ENCODE results near the gene GATAD2B. TPM values are rescaled to one million over a fixed set of nuclear protein-coding genes. Genes with fewer than 3 reads are reported as not detected.

Gene GATAD2B
- polyA plus RNA-seq, 1 experiment = 4.8 TPM

DNA sequence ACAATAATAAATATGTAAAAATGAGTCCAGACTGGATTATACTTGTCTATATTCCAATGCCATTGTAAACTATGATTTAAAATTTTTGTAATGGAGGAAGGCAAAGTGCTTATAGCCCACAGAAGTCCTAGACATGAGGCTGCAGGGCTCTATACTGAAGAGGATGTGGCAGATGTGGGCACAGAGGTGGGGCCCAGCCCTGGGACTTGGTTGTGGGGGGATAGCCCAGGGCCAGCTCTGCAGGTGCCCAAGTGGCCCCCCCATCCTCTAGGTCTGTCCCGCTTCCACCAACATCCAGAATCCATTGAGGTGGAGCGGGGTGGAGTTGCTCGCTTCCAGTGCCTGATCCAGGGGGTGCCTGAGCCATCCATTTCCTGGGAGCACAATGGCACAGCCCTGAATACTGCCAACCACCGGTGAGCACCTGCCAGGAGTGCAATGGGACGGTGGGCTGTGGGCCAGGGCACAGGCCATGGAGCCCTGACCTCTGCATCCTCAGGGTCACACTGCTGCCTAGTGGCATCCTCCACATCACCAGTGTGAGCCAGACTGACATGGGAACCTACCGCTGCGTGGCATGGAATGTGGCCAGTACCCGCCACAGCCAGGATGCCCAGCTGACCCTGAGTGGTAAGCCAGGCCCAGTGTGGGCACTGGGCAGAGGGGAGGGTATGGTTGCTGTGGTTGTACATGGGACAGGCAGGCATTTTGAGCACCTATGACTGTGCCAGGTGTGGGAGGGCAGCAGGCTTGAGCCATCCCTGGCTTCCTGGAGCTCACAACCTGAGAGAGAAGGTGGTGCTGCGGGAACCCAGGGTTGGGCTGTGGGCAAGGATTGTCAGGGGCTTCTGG, 126.6 kb downstream of the GATAD2B start:
- DNase-seq (ENCODE audit: low read depth, low spot score) = no peak
- POLR2A ChIA-PET = no interaction called here
- no peak overlapping the region for H3K4me3 ChIP-seq (ENCODE audit: low read depth, low read length)
- CTCF ChIA-PET = interaction anchor here (0.5 to 4.3 kb wide), 13 partner anchors 9 to 446 kb away, joined by 3 to 44 read pairs (median 4); partner anchors contain the start of genes DENND4B, NPR1 and RAB13
- no peak overlapping the region for H3K27ac ChIP-seq (ENCODE audit: low read depth, low read length)
- H3K9me3 ChIP-seq (ENCODE audit: control insufficient read depth, insufficient read depth, low read length) = peaks cover 4% of the 10 kb centered on the region; the same call in 1 of the 2 replicates
- no peaks in the 10 kb centered on the region for H3K27me3 ChIP-seq (ENCODE audit: control insufficient read depth, insufficient read depth, low read length)
- TF ChIP-seq, protein P1, sequence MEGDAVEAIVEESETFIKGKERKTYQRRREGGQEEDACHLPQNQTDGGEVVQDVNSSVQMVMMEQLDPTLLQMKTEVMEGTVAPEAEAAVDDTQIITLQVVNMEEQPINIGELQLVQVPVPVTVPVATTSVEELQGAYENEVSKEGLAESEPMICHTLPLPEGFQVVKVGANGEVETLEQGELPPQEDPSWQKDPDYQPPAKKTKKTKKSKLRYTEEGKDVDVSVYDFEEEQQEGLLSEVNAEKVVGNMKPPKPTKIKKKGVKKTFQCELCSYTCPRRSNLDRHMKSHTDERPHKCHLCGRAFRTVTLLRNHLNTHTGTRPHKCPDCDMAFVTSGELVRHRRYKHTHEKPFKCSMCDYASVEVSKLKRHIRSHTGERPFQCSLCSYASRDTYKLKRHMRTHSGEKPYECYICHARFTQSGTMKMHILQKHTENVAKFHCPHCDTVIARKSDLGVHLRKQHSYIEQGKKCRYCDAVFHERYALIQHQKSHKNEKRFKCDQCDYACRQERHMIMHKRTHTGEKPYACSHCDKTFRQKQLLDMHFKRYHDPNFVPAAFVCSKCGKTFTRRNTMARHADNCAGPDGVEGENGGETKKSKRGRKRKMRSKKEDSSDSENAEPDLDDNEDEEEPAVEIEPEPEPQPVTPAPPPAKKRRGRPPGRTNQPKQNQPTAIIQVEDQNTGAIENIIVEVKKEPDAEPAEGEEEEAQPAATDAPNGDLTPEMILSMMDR (IDR thresholded peaks at IDR 0.05; ENCODE audit: low read depth, low read length) = no peak

DNA sequence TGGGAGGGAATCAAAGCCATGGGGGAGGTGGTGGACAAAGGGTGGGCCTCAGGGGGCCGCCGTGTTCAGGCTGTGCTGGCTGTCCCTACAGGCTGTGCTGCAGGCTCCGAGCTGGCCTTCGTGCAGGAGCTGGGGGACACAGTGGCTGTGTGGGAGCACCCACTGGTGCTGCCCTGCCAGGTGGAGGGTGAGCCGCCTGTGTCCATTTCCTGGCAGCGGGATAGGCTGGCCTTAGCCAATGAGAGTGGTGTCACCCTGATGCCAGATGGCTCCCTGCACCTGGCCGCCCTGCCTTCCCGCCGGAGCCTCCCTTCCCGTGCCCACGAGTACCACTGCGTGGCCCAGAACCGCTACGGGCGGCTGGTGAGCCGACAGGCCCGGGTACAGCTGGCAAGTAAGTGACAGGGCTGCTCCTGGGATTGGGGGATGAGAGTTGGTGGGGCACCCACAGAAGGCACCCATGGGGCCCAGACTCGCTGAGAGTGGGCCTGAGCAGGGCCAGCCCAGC, 127.4 kb downstream of the GATAD2B start:
- no peaks in the 10 kb centered on the region for H3K27me3 ChIP-seq (ENCODE audit: control insufficient read depth, insufficient read depth, low read length)
- peaks cover 4% of the 10 kb centered on the region; the same call in 1 of the 2 replicates for H3K9me3 ChIP-seq (ENCODE audit: control insufficient read depth, insufficient read depth, low read length)
- CTCF ChIA-PET = interaction anchor here (0.7 to 4.3 kb wide), 2 partner anchors 191 to 249 kb away, joined by 6 to 44 read pairs; partner anchors contain the start of gene RAB13
- TF ChIP-seq, protein P1 (IDR thresholded peaks at IDR 0.05; ENCODE audit: low read depth, low read length) = no peak
- no peak for DNase-seq (ENCODE audit: low read depth, low spot score)
- no peak overlapping the region for H3K27ac ChIP-seq (ENCODE audit: low read depth, low read length)
- POLR2A ChIA-PET = no interaction called here
- no peak overlapping the region for H3K4me3 ChIP-seq (ENCODE audit: low read depth, low read length)

DNA sequence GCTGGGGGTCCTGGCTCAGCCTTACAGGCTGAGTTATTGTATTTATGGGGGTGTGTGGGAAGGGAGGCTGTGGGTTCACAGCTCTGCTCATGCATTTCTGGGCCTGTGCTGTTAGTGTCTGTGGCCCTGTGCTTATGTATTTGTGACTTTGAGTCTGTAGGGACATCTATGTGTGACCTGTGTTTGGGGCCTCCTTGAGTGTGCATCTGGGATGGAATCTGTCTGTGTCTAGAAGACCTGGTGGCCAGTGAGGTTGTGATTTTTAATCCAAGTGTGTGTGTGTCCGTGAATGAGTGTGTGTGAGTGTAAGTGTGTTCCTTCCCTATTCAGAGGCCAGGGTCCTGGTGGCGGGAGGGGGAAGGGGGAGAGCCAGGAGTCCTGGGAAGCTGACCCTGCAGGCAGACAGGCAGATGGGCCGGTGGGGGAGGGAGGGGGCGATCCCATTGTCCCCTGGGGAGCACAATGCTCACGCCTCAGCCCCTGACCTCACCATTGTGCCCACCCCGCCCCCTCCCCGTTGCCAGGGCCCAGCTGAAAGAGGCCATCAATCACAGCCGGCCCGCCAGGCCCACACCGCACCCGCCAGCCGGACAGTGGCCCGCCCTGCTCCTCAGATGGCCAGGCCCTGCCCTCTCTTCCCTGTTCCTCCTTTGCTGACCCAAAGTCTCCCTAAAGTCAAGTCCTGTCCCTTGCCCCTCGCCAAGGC, 128.0 kb downstream of the GATAD2B start:
- Histone ChIP-seq H3K27me3 (ENCODE audit: control insufficient read depth, insufficient read depth, low read length) (no peaks in the 10 kb centered on the region), H3K4me3 (ENCODE audit: low read depth, low read length) (no peak overlapping the region), H3K9me3 (ENCODE audit: control insufficient read depth, insufficient read depth, low read length) (peaks cover 4% of the 10 kb centered on the region; the same call in 1 of the 2 replicates), H3K27ac (ENCODE audit: low read depth, low read length) (no peak overlapping the region)
- no peak for DNase-seq (ENCODE audit: low read depth, low spot score)
- POLR2A ChIA-PET = interaction anchor here (0.6 kb wide), 1 partner anchor 195 kb away, joined by 3 read pairs; no protein-coding TSS in a partner anchor
- CTCF ChIA-PET = interaction anchor here (0.7 to 4.3 kb wide), 2 partner anchors 191 to 250 kb away, joined by 6 to 44 read pairs; partner anchors contain the start of gene RAB13
- TF ChIP-seq, protein P1 (IDR thresholded peaks at IDR 0.05; ENCODE audit: low read depth, low read length) = no peak

DNA sequence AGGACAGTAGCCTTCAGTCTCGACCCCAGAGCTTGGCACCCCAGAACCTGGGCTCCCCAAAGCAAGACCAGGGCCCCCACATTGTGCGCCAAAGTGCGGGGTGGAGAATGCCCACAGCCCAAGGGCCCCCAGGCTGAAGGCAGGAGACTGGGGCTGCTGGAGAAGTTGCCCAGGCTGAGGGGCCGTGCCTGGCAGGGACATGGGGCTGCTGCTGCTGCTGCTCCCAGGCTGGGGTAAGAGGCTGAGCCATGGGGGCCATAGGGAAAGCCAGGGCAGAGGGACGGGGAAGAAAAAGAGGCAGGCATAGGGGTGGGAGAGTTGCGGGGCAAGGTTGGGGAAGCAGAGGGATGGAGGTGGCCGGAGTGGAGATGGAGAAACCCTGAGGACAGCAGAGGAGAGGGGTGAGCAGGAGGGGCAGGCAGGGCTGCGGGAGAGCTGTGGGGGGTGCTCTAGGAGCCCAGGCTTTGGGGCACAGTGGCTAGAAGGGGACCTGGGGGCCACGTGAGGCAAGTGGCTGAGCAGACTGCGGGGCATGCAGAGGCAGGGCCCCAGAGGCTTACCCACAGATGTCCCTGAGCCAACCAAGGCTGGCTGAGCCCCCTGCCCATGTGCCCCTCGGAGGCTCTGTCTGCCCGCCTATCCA, 128.7 kb downstream of the GATAD2B start:
- no peak overlapping the region for H3K4me3 ChIP-seq (ENCODE audit: low read depth, low read length)
- no peaks in the 10 kb centered on the region for H3K27me3 ChIP-seq (ENCODE audit: control insufficient read depth, insufficient read depth, low read length)
- TF ChIP-seq, protein P1 (IDR thresholded peaks at IDR 0.05; ENCODE audit: low read depth, low read length) = no peak
- ChIA-PET CTCF (interaction anchor here (1.7 kb wide), 1 partner anchor 193 kb away, joined by 9 read pairs; the partner anchor contains the start of gene RAB13), POLR2A (interaction anchor here (0.6 kb wide), 1 partner anchor 196 kb away, joined by 3 read pairs; no protein-coding TSS in a partner anchor)
- H3K9me3 ChIP-seq (ENCODE audit: control insufficient read depth, insufficient read depth, low read length) = peaks cover 4% of the 10 kb centered on the region; the same call in 1 of the 2 replicates
- no peak overlapping the region for H3K27ac ChIP-seq (ENCODE audit: low read depth, low read length)
- no peak for DNase-seq (ENCODE audit: low read depth, low spot score)

Measured in AG04450 (cell line).